ENCODE measurements around the gene NACAD.

NACAD gene, protein sequence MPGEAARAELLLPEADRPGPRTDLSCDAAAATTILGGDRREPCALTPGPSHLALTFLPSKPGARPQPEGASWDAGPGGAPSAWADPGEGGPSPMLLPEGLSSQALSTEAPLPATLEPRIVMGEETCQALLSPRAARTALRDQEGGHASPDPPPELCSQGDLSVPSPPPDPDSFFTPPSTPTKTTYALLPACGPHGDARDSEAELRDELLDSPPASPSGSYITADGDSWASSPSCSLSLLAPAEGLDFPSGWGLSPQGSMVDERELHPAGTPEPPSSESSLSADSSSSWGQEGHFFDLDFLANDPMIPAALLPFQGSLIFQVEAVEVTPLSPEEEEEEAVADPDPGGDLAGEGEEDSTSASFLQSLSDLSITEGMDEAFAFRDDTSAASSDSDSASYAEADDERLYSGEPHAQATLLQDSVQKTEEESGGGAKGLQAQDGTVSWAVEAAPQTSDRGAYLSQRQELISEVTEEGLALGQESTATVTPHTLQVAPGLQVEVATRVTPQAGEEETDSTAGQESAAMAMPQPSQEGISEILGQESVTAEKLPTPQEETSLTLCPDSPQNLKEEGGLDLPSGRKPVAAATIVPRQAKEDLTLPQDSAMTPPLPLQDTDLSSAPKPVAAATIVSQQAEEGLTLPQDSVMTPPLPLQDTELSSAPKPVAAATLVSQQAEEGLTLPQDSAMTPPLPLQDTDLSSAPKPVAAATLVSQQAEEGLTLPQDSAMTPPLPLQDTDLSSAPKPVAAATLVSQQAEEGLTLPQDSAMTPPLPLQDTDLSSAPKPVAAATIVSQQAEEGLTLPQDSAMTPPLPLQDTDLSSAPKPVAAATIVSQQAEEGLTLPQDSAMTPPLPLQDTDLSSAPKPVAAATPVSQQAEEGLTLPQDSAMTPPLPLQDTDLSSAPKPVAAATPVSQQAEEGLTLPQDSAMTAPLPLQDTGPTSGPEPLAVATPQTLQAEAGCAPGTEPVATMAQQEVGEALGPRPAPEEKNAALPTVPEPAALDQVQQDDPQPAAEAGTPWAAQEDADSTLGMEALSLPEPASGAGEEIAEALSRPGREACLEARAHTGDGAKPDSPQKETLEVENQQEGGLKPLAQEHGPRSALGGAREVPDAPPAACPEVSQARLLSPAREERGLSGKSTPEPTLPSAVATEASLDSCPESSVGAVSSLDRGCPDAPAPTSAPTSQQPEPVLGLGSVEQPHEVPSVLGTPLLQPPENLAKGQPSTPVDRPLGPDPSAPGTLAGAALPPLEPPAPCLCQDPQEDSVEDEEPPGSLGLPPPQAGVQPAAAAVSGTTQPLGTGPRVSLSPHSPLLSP (N-terminal part only)

DNA sequence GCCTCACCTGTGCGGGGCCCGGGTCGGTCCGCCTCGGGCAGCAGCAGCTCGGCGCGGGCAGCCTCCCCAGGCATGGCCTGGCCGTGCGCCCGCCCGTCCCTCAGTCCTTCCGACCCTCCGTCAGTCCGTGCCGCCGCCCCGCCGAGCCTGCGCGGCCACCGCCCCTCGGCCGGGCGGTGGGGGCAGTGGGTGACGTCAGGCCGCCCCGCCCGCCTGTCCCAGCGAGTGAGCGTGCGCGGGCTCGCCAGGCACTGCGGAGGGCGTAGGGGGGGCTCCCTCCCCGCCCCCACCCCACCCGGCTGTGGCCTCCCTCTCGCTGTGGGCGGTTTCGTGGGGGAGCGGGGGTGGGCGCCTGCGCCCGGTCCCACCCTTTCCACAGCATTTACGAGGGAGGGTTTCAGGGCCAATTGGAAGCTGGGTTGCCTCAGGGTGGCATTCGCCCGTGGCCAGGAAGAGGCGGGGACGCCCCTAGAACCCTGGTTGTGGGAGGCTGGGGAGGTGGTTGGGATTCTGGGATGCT, at the start of gene NACAD:
Gene NACAD (minus strand): TSS at position 149 of the 520 bp plus-strand sequence. CDS start 75 bp downstream, at position 74.
- DNase-seq (ENCODE audit: low read depth), result no peak

DNA sequence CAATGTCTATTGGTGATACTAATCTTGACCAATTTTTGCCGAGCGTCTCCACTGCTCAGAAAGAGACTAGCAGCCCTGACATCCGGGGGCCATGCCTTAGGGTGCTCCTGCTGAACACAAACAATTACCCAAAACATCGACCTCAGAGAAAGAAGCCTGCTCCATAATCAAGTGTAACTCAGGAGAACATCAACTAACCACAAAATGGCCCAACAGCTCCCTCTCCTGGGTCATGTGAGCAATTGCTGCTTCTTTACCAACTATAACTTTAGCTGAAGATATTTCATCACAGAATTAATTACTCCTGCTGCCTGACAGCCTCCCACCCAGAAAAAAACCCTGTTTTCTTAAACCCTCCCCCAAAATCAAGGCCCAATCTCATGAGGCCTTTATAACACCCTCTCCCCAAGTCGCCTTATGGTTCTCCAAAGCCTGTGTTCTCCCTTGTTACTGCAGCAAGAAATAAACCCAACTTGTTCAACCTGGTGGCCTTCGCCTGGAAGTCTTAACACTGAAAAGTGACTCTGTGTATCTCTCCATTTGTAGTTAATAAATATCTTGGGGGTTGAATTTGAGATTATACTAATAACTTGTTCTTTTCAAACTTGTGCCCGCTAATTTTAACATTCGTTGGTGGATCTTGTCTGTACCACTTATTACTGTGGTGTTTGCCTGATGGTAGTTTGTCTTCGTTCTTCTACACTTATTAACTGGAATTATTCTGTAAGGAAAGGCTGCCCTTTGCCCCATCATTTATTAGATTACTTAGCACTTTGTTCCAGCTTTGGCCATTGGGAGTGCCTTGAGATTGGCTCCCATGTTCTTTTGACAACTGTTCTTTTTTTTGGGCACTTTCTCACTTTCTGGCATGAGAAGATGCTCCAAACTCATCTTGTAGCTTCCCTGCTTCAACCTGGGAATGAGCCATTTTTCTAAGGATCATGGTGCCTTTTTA, 47.6 kb upstream of the NACAD start:
- DNase-seq (ENCODE audit: low read depth), result peak; percentile 51

GRCh38 chr7:45133877-45134276, 45.1 kb upstream of the NACAD start:
- DNase-seq (ENCODE audit: low read depth), result no peak

DNA sequence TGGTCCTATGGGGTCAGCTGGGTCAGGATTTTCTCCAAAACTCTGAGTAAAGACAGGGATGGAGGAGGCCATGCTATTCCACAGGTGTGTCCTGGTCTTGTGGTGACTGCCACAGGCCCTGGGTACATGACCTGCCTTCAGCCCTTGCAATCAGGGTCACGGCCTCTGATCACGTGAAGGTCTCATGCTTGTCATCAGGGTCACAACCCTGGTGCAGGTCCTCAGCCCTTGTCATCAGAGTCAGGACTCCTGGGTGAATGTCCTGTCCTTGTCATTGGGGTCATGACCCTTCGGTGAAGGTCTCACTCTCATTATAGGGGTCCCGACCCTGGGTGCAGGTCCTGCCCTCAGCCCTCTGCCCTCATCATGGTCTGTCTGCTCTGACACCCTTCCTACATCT, 44.6 kb upstream of the NACAD start:
- DNase-seq (ENCODE audit: low read depth), result no peak

DNA sequence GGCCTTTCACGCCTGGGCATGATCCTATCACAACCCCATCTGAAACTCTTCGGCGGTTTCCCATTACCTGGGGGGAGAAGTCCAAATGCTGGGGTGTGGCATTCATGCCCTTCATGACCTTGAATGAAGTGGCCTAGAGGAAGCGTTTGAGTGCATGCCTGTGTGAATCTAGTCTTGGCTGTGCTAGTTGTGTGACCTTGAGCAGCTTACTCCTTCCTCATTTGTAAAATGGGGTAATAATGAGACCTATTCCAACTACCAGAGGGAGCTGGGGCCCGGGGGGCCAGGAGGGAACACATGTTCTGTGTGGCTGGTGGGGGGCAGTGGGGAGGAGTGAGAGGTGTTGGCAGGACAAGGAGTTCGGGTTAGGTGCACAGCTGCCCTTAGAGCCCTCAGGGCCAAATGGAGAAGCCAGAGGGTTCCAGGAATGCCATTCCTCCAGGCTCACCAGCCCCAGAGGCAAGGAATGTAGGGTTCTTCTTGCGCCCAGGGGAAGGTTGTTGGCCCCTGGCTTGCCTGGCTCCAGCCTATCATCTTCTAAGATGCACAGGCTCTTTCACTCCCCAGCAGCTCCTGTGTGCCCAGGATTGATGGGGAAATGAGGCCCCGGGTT, 44.0 kb upstream of the NACAD start:
- DNase-seq (ENCODE audit: low read depth), result no peak

- no peak for DNase-seq (ENCODE audit: low read depth)
These were observed 43.1 kb upstream of the NACAD start for GRCh38 chr7:45131891-45132290.

DNA sequence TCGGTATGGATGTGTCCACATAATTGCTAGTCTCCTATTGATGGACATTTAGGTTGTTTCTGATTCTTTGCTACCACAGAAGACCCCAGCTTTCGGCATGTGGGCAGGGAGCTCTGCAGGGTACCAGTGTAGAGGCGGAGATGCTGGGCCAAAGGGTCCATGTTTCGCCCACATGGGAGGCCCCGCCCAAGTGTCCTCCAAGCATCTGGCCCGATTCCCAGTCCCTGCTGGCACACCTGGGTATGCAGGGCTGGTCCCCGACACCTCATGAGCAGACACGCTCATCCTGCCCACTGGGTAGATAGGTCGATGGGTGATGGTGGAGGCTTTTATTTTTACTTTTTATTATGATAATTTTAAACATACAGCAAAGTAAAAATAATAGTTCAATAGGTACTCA, 42.1 kb upstream of the NACAD start:
- DNase-seq (ENCODE audit: low read depth), result no peak

DNA sequence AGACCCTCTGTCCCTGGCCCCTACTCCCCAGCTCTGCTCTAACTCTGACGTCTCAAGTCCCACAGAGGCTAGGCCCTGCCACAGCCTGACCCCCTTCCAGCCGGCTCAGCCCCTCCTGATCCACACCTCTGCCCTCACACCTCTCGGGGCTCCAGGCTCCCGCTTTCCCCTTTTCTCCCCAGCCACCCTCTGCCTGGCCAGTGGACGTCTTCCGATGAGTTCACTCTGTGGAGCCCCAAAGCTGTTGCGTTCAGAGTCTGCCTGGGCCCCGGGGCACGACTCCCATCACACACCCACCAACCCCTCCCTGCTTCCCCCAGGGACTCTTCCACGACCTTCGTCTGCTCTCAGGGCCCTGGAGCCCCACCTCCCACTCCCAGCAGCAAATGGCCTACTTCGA, 41.1 kb upstream of the NACAD start:
- DNase-seq (ENCODE audit: low read depth), result no peak

GRCh38 chr7:45129181-45129800, 40.5 kb upstream of the NACAD start:
- DNase-seq (ENCODE audit: low read depth), result no peak

DNA sequence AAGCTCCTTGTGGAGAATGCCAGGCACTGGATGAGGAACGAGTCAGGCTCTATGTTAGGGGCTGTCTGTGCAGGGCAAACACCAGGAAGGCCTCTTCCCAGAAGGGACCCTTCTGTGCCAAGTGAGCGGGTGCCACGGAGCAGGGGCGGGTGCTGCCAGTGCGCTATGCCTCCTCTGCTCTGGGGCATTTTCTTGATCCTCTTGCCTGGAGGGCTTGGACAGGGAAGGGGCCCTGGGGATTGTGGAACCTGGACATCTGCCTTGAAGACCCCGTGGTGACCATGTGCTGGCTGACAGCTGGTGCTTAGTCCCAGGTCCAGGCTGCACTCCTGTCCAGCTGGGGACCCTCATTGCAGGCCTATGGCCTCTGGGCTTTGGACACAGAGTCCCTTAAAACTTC, 38.2 kb upstream of the NACAD start:
- DNase-seq (ENCODE audit: low read depth), result no peak

GRCh38 chr7:45126201-45126600, 37.4 kb upstream of the NACAD start:
- DNase-seq (ENCODE audit: low read depth), result no peak

GRCh38 chr7:45125193-45125904, 36.6 kb upstream of the NACAD start:
- DNase-seq (ENCODE audit: low read depth), result no peak

DNA sequence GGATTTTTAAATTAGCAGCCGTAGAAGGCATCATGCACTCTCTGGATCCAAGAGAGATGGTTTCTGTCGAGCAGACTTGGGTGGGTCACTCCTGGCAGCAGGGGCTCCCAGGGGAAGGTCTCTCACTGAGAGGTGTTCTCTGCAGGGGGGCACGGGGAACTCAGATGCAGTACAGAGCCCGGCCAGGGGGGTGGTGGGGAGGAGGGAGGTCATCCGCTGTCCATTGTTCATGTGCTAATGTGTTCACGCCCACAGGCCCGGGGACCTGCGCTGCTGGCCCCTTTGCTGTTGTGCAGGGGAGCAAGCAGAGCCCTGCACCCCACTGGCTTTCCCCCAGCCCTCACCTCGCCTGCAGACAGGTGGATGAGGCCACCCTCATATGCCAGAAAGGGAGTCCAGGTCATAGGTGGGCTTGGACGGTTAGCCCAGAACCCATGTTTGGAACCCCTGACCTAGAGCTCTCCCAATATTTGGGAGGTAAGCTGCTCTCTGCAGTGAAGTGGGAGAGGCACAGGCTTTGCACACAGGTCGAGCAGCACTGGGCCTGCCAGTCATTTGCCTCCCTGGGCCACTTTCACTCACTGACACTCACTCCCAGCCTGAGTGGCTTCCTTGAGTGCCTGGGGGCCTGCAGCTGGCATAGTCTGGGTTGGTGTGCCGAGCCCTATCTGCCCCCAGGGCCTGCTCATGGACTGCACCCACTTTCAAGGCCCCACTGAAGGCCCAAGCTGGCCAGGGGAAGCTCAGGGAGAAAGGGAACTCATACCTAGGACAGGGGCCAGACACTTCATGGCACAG, 35.3 kb upstream of the NACAD start:
- no peak for DNase-seq (ENCODE audit: low read depth)

- no peak for DNase-seq (ENCODE audit: low read depth)
These were observed 34.4 kb upstream of the NACAD start for GRCh38 chr7:45122975-45123860.

GRCh38 chr7:45119550-45119949, 30.8 kb upstream of the NACAD start:
- no peak for DNase-seq (ENCODE audit: low read depth)

DNA sequence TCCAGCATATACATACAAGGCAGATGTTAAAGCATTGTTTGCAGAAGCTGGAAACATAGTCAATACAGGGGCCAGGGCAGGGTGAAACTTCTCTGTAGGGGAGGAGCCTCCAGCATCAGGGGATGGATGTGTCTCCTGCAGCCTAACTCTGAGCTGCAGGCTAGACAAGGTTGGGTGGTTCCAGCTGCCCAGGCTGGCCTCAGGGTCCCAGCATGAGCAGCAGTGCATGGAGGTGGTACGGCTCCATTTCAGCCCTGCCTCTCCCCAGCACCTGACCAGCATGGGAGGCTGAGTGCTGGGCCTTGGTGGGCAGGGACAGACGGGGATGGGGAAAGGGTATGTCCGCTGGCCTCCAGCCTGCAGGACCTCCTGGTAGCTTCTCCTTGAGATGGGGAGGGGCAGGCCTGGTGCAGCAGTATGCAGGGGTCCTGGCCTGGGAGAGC, 30.1 kb upstream of the NACAD start:
- no peak for DNase-seq (ENCODE audit: low read depth)

DNA sequence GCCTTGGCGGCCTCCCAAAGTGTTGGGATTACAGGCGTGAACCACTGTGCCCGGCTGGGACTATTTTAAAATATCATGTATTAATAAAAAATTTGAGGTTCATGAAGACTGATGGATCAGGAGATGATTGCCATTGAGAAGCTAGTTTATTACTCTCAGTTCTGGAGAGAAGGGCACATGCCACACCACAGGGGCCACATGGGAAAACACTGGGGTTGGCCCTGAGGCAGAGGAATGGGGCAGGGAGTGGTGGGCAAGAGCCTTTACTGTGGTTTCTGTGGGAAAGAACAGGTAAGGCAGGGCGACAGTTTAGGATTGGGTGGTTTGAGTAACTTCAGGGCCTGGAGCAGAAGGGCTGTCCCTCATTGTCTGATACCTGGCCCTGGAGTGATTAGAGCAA, 29.5 kb upstream of the NACAD start:
- DNase-seq (ENCODE audit: low read depth), result no peak

All from activated T-cell treated with anti-CD3 and anti-CD28 coated beads for 24 hours (primary cell).